HepG2 (cell line): ENCODE measurements around the gene RNF213. TPM values are rescaled to one million over a fixed set of nuclear protein-coding genes. Genes with fewer than 3 reads are reported as not detected.
A peak's percentile ranks its signal among the peaks of the same experiment; 100 is the strongest.

Source experiments
- CERS6 ChIP-seq: sonication (generic); formaldehyde crosslinking; IDR thresholded peaks from 2 replicates; pipeline ENCODE4 v1.5.0; 2020; ENCODE audit warnings: missing genetic modification reagents
- CHD2 ChIP-seq: IDR thresholded peaks from 2 replicates; pipeline ENCODE4 v1.6.1; 2011; ENCODE audit warnings: low read depth, low read length, improper control_type of control experiment
- GABPA ChIP-seq, 2 experiments: IDR thresholded peaks; 2 replicates each; pipeline ENCODE4 v1.6.1; 2011 to 2016; ENCODE audit warnings: low read depth in 2 of 2, low read length in 1 of 2, missing biosample characterization in 1 of 2, missing genetic modification characterization in 1 of 2
- HOXA7 ChIP-seq: sonication (generic); formaldehyde crosslinking; IDR thresholded peaks from 2 replicates; pipeline ENCODE4 v1.8.1; 2022; ENCODE audit warnings: mild to moderate bottlenecking, missing genetic modification reagents, moderate library complexity
- IKZF4 ChIP-seq: sonication (generic); formaldehyde crosslinking; IDR thresholded peaks from 2 replicates; pipeline ENCODE4 v1.5.1; 2020; ENCODE audit warnings: borderline replicate concordance, mild to moderate bottlenecking, low read depth, missing genetic modification reagents; ENCODE audit errors: not compliant biosample characterization
- PRDM4 ChIP-seq: sonication (generic); formaldehyde crosslinking; IDR thresholded peaks from 2 replicates; pipeline ENCODE4 v1.9.0; 2021; ENCODE audit warnings: missing genetic modification reagents, borderline replicate concordance
- SP1 ChIP-seq, 2 experiments: fragments of 450-650 bp in 1 of 2; sonication (generic) in 1 of 2; formaldehyde crosslinking in 1 of 2; IDR thresholded peaks; 2 replicates each; pipeline versions ENCODE4 v1.4.0 to v1.6.1; 2016 to 2020; ENCODE audit warnings: missing genetic modification reagents in 1 of 2
- ZBTB25 ChIP-seq: IDR thresholded peaks from 2 replicates; pipeline ENCODE4 v1.6.1; 2018; ENCODE audit warnings: missing genetic modification reagents
- ZNF10 ChIP-seq: sonication (generic); formaldehyde crosslinking; IDR thresholded peaks from 2 replicates; pipeline ENCODE4 v1.4.0; 2020; ENCODE audit warnings: mild to moderate bottlenecking, low read depth, missing genetic modification reagents, borderline replicate concordance
- ZNF12 ChIP-seq: sonication (generic); formaldehyde crosslinking; IDR thresholded peaks from 2 replicates; pipeline ENCODE4 v1.5.0; 2020; ENCODE audit warnings: missing genetic modification reagents
- ZNF318 ChIP-seq: sonication (generic); formaldehyde crosslinking; IDR thresholded peaks from 2 replicates; pipeline ENCODE4 v1.4.0; 2020; ENCODE audit warnings: mild to moderate bottlenecking, missing genetic modification reagents
- ZNF674 ChIP-seq: sonication (generic); formaldehyde crosslinking; IDR thresholded peaks from 2 replicates; pipeline ENCODE4 v1.5.0; 2020; ENCODE audit warnings: low read depth, mild to moderate bottlenecking, missing genetic modification reagents
- ZNF776 ChIP-seq: sonication (generic); formaldehyde crosslinking; IDR thresholded peaks from 2 replicates; pipeline ENCODE4 v1.4.0; 2020; ENCODE audit warnings: mild to moderate bottlenecking, missing genetic modification reagents
- polyA plus RNA-seq, 8 experiments: library from polyadenylated mRNA; depleted of rRNA in 3 of 8; stranded (reverse) in 7 of 8; unstranded in 1 of 8; fragments of >200 nt; fragmentation: Illumina TruSeq in 4 of 8; extraction: Trizol in 4 of 8; gene quantifications; 2 replicates each; pipeline versions ENCODE4 v1.2.1 to v1.2.3, GENCODE V29; 2011 to 2016; ENCODE audit warnings: low read depth in 4 of 8, missing spikeins in 1 of 8, mixed read lengths in 1 of 8; ENCODE audit not compliant: insufficient read depth in 1 of 8
- total RNA-seq, 5 experiments: library from RNA; depleted of rRNA; stranded (reverse); fragments of >200 nt; fragmentation: Illumina TruSeq; extraction: Trizol; gene quantifications; 2 replicates each; pipeline ENCODE4 v1.2.3, GENCODE V29; 2016; ENCODE audit warnings: low read depth in 1 of 5

RNF213 gene
- total and polyA plus RNA-seq, 2 of the 13 experiments (the other 11 are each of a cell fraction or from before 2014, with no cell fraction given) = 38.6 to 38.7 TPM

GRCh38 chr17:80441133-80441578 is 180.5 kb downstream of the RNF213 start (continued):
- TF ChIP-seq ZNF318 (no peak), PRDM4 (CRISPR knock-in tag) (peak; percentile 88; the same call in 1 of the 2 replicates), ZNF776 (CRISPR knock-in tag) (peak; percentile 68; the same call in 1 of the 2 replicates), IKZF4 (CRISPR knock-in tag) (peak; percentile 92), ZNF674 (CRISPR knock-in tag) (0 out of 2 replicates have a peak, but pooled peaks have one; percentile 76), ZNF12 (CRISPR knock-in tag) (peak; percentile 78), ZNF10 (CRISPR knock-in tag) (no peak), GABPA (IDR thresholded peaks at IDR 0.05; ENCODE audit: low read depth, low read length) (peak; percentile 49), GABPA (CRISPR knock-in tag; IDR thresholded peaks at IDR 0.05; ENCODE audit: low read depth) (peak; percentile 69), ZBTB25 (CRISPR knock-in tag) (peak; percentile 85), SP1 (IDR thresholded peaks at IDR 0.05) (no peak), SP1 (CRISPR knock-in tag; IDR thresholded peaks at IDR 0.05) (no peak), CERS6 (CRISPR knock-in tag) (no peak), CHD2 (no peak), HOXA7 (no peak)
